ENCODE results near the gene GUCA1A.
"Not testable (repeated sequence)": the region's sequence is repeated elsewhere in the genome, so short reads cannot be mapped to it uniquely, and the experiment has no call there.

The GUCA1A gene

DNA sequence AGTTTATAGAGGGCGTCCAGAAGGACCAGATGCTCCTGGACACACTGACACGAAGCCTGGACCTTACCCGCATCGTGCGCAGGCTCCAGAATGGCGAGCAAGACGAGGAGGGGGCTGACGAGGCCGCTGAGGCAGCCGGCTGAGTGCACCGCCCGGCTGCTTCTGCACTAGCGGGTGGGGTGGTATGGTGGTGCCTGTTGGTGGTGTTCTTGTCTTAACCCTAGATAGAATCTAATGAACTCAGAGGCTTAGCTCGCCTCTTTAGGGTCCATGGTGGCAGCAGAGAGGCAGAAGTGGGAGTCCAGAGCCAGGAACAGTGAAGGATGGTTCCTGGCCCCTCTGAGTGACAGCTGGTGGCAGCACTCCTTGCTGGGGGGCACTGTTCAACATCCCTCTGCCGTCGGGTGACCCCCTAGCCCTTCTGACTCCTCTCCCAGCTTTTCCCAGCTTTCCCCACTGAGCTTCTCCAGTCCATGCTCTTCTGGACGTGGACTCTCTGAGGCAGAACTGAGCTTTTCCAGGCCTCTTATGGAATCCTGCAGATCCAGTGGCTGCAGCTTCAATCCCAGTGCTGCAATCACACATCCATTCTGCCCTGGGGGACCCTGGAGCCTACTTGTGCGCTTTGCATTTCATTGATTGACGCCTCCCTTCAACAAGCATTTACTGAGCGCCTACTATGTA lies 6.2 kb downstream of the GUCA1A start:
- DNase-seq = no peak

- no peak for DNase-seq
Observed at GRCh38 chr6:42179945-42180313, 6.8 kb downstream of the GUCA1A start.

- DNase-seq = no peak
Observed at GRCh38 chr6:42182101-42182500, 8.9 kb downstream of the GUCA1A start.

GRCh38 chr6:42184475-42184874 lies 11.3 kb downstream of the GUCA1A start:
- no peak for DNase-seq

GRCh38 chr6:42185597-42185996 lies 12.4 kb downstream of the GUCA1A start:
- DNase-seq = no peak

DNA sequence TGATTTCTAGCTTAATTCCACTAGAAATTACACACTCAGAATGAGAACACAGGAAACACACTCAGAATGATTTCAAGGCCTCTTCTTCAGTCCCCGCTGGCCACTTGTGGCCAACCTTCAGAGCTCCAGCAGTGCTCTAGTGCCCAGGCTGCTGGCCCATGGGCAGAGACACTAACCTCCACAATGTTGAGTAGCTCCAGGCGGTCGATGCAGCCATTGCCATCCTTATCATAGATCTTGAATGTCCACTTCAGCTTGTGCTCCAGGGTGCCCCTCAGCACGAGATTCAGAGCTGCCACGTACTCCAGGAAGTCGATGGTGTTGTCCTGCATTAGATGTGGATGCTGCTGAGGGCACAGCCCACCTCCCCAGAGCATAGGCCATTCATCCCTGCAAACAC lies 15.2 kb downstream of the GUCA1A start:
- no peak for DNase-seq

DNA sequence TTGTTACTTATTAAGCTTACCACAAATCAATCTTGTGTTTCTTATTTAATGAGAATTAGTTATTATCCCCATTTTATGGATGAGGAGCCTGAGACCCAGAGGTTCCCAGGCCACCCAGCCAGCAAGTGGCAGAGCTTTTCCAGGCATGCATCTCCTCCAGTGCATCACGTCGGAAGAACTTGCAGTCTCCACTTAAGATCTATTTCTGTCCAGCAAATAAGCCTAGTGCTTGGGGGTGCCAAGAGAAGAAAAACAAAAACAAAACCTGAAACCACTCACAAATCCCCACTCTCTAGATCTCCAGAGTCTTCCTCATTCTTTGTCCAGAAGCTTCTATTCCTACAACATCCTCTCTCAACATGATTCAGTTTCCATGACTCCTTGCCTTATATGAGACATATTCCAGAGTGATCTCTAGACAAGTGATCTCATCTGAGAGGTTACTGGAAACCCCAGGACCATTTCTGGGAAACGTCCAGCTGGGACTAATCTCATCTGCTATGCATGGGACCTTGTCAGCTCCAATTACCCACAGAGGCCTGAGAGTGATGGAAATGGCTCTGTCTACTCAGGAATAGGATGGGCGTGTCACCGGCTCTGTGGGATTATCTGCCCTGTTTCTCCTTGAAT lies 17.5 kb downstream of the GUCA1A start:
- DNase-seq = peak; percentile 44

- not testable (repeated sequence) for DNase-seq
Observed at GRCh38 chr6:42192385-42192784, 19.2 kb downstream of the GUCA1A start.

DNA sequence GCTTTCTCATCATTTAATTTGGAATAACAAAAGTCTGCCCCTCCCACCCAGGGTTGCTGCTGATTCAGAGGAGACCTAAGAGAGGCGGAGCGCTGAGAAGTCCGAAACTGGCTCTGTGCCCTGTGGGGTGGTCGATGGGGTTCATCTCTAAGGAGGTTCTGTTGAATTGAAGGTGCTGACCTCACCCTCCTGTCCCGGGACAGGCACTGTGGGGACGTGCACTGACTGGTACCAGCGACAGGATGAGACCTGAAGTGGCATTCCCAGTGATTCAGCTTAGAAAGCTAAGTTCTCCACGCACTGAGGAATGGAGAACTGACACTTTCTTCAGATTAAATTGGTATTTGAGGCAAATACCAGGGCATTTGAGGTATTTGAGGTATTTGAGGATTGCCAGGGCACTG lies 20.3 kb downstream of the GUCA1A start:
- DNase-seq = no peak

- no peak for DNase-seq
Observed at GRCh38 chr6:42194056-42194455, 20.9 kb downstream of the GUCA1A start.

- no peak for DNase-seq
Observed at GRCh38 chr6:42195415-42195814, 22.3 kb downstream of the GUCA1A start.

- DNase-seq = peak; percentile 46
Observed at GRCh38 chr6:42197555-42198362, 24.6 kb downstream of the GUCA1A start.

- no peak for DNase-seq
Observed at GRCh38 chr6:42199106-42199981, 26.2 kb downstream of the GUCA1A start.

DNA sequence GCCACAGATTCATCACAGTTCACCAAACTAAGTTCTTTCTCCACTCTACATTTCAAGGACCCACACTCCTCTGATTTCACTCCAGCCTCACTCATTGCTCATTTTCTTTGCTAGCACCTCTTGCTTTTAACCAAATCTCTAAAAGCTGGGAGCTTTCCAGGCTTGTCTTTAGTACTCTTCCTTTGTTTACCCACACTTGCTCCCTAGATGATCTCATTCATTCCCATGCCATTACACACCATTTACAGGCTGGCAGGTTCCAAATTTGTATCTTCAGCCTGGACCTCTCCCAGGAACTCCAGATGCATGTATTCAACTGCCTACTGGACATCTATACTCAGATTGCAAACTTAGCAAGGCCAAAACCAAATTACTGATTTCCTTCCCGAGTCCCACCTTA lies 26.9 kb downstream of the GUCA1A start:
- DNase-seq = no peak

DNA sequence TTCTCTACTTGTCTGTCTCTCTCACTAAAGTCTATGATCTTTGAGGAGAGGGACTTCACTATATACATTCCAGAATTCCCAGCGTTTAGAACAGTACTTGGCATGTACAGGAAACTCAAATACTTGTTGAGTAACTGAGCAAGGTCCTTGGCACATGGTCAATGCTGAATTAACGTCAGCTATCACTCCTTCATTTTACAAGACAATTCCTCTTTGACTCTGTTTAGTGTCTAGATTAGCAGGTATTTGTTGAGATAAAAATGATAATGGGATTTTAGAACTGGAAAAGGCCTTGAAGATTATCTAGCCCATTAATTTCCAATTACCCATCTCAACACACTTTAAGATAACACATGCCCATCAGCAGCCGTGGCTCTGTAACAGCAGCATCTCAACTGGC lies 28.2 kb downstream of the GUCA1A start:
- DNase-seq = no peak

- DNase-seq = not testable (repeated sequence)
Observed at GRCh38 chr6:42202131-42202915, 29.2 kb downstream of the GUCA1A start.

GRCh38 chr6:42203183-42203582 lies 30.0 kb downstream of the GUCA1A start:
- DNase-seq = no peak

DNA sequence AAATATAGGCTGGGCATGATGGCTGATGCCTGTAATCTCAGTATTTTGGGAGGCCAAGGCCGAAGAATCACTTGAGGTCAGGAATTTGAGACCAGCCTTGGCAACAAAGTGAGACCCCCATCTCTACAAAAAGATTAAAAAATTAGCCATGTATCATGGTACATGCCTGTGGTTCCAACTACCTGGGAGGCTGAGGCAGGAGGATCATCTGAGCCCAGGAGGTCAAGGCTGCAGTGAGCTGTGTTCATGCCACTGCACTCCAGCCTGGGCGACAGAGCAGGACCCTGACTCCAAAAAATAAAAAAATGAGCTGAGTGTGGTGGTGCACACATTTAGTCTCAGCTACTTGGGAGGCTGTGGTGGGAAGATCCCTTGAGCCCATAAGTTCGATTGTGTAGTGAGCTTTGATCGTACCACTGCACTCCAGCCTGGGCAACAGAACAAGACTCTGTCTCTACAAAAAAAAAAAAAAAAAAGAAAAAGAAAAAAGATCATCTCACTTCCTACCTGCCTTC lies 31.7 kb downstream of the GUCA1A start:
- no peak for DNase-seq

DNA sequence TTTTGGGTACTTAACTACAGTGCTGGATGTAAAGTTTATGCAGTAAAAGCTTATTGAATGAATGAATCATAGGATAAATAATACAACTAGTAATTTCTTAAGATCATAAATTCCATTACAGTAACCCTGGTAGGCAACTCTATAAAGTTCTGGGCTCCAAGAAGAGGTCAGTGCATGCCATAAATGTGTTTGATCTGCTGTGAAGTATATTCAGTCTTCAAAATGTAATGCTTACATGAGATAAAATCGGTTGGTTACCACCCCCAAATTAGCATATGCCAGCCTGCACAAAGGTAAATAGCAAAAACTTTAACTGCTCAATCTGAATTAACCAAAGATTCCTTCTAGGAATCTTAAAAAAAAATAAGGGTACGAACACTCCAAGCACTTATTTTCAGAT lies 34.4 kb downstream of the GUCA1A start:
- DNase-seq = not testable (repeated sequence)

GRCh38 chr6:42210551-42210950 lies 37.4 kb downstream of the GUCA1A start:
- no peak for DNase-seq

DNA sequence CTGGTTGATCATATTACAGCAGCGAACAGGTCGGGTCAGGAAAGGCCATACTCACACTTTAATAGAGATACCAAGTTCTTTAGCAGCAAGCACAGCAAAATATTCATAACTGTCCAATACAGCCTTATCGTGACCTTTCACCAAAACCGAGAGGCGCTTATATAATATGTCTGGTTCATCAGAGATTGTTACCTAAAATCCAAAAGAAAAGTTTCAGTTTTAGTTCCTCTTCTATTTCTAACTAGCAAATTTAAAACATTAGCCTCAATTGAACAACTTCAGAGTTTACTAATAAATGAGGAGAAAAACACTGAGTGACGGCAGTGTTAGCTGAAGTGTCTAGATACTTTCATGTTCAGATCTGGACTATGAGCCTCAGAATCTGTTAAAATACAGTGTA lies 38.6 kb downstream of the GUCA1A start:
- DNase-seq = no peak

DNA sequence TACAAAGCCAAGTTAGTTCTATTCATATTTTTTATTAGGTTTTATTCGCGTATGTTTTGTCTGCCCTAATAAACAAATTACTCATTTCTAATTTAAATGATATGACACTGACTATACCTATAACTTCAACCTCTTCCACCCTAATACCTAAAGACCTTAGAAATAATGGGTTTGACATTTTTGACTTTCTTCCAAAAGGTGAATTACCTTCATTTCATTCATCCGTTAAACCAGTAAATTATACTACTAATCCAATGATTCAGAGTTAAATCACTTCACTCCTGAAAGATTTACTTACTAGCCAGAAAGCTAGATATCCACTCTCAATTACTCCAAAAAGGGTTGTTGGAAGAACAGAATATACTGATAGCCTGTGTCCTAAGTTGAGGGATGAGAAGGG lies 39.3 kb downstream of the GUCA1A start:
- DNase-seq = no peak

Measured in suppressor macrophage treated with lipopolysaccharide for 4 hours (primary cell).